Measurements from ENCODE around the gene C5. TPM values are rescaled to one million over a fixed set of nuclear protein-coding genes. Genes with fewer than 3 reads are reported as not detected.

The C5 gene
- total RNA-seq, 2 experiments from 2014 or later = 1.9 to 3.4 TPM

- intact Hi-C loops (cut with micrococcal nuclease) = no loop called here
- no peak for DNase-seq
- no peaks in the 10 kb centered on the region for H3K27me3 Mint-ChIP-seq
- H3K9me3 Mint-ChIP-seq = no peaks in the 10 kb centered on the region
- H3K36me3 Mint-ChIP-seq (ENCODE audit: low read depth) = no peaks in the 10 kb centered on the region
- CTCF ChIA-PET = interaction anchor here (1.0 kb wide), 1 partner anchor 36 kb away, joined by 3 read pairs; no protein-coding TSS in a partner anchor
- POLR2A ChIA-PET = no interaction called here
- H3K27ac Mint-ChIP-seq = no peak overlapping the region
- H3K4me3 Mint-ChIP-seq = no peak overlapping the region
- no peak for TF ChIP-seq CTCF (IDR thresholded peaks at IDR 0.05)
- no peaks in the 10 kb centered on the region for H3K4me1 Mint-ChIP-seq (ENCODE audit: low read depth)
- ATAC-seq = no peak
Measured at GRCh38 chr9:121024237-121024636, 25.8 kb downstream of the C5 start.

DNA sequence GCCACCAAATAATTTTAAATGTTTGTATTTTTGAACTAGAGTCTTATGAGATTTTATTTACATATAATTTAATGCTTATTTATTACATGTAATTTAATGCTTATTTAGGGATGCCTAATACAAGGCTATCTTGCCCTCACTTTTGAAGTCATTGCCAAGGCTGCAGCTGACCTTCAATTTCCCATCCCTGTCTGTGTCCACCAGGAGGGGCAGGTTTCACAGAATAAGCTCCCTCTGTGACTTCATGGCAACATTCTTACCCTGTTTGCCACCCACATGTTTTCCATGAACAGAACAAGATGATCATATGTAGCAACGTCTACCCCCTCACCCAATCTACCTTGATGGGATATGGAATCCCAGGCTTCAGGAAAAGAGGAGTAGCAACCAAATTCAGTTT is 27.0 kb downstream of the C5 start:
- CTCF ChIA-PET = interaction anchor here (1.2 kb wide), 1 partner anchor 42 kb away, joined by 3 read pairs; no protein-coding TSS in a partner anchor
- Mint-ChIP-seq H3K4me3 (no peak overlapping the region), H3K9me3 (no peaks in the 10 kb centered on the region), H3K36me3 (ENCODE audit: low read depth) (no peaks in the 10 kb centered on the region), H3K27ac (no peak overlapping the region), H3K27me3 (no peaks in the 10 kb centered on the region), H3K4me1 (ENCODE audit: low read depth) (no peaks in the 10 kb centered on the region)
- intact Hi-C loops (cut with micrococcal nuclease) = no loop called here
- POLR2A ChIA-PET = no interaction called here
- DNase-seq (no peak), ATAC-seq (no peak)
- no peak for TF ChIP-seq CTCF (IDR thresholded peaks at IDR 0.05)

GRCh38 chr9:121021301-121021700 is 28.8 kb downstream of the C5 start:
- intact Hi-C loops (cut with micrococcal nuclease) = no loop called here
- ChIA-PET CTCF (interaction anchor here (0.7 to 2.4 kb wide), 4 partner anchors 35 to 260 kb away, joined by 3 to 10 read pairs (median 3); no protein-coding TSS in a partner anchor), POLR2A (no interaction called here)
- TF ChIP-seq CTCF (IDR thresholded peaks at IDR 0.05) = no peak
- Mint-ChIP-seq H3K36me3 (ENCODE audit: low read depth) (no peaks in the 10 kb centered on the region), H3K27me3 (no peaks in the 10 kb centered on the region), H3K4me1 (ENCODE audit: low read depth) (no peaks in the 10 kb centered on the region), H3K27ac (no peak overlapping the region), H3K9me3 (no peaks in the 10 kb centered on the region), H3K4me3 (no peak overlapping the region)
- ATAC-seq (no peak), DNase-seq (no peak)

- H3K4me1 Mint-ChIP-seq (ENCODE audit: low read depth) = no peaks in the 10 kb centered on the region
- ChIA-PET CTCF (interaction anchor here (1.1 kb wide), 1 partner anchor 41 kb away, joined by 6 read pairs; no protein-coding TSS in a partner anchor), POLR2A (no interaction called here)
- no peak for TF ChIP-seq CTCF (IDR thresholded peaks at IDR 0.05)
- DNase-seq (no peak), ATAC-seq (no peak)
- H3K36me3 Mint-ChIP-seq (ENCODE audit: low read depth) = no peaks in the 10 kb centered on the region
- no peaks in the 10 kb centered on the region for H3K27me3 Mint-ChIP-seq
- H3K9me3 Mint-ChIP-seq = no peaks in the 10 kb centered on the region
- intact Hi-C loops (cut with micrococcal nuclease) = no loop called here
- H3K4me3 Mint-ChIP-seq = no peak overlapping the region
- H3K27ac Mint-ChIP-seq = no peak overlapping the region
Measured at GRCh38 chr9:121019273-121019672, 30.8 kb downstream of the C5 start.

GRCh38 chr9:121013911-121014310 is 36.2 kb downstream of the C5 start:
- no peak overlapping the region for H3K4me3 Mint-ChIP-seq
- H3K36me3 Mint-ChIP-seq (ENCODE audit: low read depth) = no peaks in the 10 kb centered on the region
- H3K9me3 Mint-ChIP-seq = no peaks in the 10 kb centered on the region
- POLR2A ChIA-PET = no interaction called here
- no peaks in the 10 kb centered on the region for H3K4me1 Mint-ChIP-seq (ENCODE audit: low read depth)
- ATAC-seq (no peak), DNase-seq (no peak)
- CTCF ChIA-PET = interaction anchor here (1.3 to 2.6 kb wide), 3 partner anchors 32 to 46 kb away, joined by 3 to 9 read pairs (median 4); no protein-coding TSS in a partner anchor
- H3K27ac Mint-ChIP-seq = no peak overlapping the region
- no peaks in the 10 kb centered on the region for H3K27me3 Mint-ChIP-seq
- TF ChIP-seq CTCF (IDR thresholded peaks at IDR 0.05) = no peak
- intact Hi-C loops (cut with micrococcal nuclease) = no loop called here

All from activated CD8-positive, alpha-beta T cell treated with anti-CD3 and anti-CD28 coated beads for 36 hours (primary cell).